OCI-LY7 (cell line): ENCODE measurements around the gene PLA2G4E.

Source experiments
- EZH2phosphoT487 ChIP-seq: fragments of 200-600 bp; sonication (generic); IDR thresholded peaks from 2 replicates; pipeline ENCODE4 v1.6.1; 2018; ENCODE audit warnings: low read depth, borderline replicate concordance, mild to moderate bottlenecking, mixed run types, antibody characterized with exemption, low read length, moderate library complexity, mixed read lengths
- TF ChIP-seq, protein P1 (sequence below): fragments of 200-600 bp; sonication (generic); conservative IDR thresholded peaks from 2 replicates; pipeline ENCODE4 v1.5.1; 2014; ENCODE audit warnings: mild to moderate bottlenecking, antibody characterized with exemption, low read length, moderate library complexity, mixed read lengths

DNA sequence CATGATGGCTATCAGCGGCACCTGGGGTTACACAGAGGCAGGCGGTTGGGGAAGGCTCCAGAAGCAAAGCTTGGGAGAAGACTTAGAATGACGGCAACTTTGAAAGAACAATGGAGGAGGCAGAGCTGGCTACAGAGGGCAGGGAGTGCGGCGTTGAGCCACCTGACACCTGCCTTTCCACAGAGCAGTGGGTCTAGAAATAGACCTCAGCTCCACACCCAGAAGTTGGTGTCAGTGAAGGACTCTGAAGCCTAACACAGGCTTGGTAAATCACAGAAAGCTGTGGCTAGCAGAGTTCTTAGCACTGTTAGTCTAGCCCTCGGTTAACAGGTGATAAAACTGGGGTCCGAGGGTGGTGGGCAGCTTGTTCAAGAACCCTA lies 25.4 kb downstream of the PLA2G4E start:
- TF ChIP-seq, protein P1, sequence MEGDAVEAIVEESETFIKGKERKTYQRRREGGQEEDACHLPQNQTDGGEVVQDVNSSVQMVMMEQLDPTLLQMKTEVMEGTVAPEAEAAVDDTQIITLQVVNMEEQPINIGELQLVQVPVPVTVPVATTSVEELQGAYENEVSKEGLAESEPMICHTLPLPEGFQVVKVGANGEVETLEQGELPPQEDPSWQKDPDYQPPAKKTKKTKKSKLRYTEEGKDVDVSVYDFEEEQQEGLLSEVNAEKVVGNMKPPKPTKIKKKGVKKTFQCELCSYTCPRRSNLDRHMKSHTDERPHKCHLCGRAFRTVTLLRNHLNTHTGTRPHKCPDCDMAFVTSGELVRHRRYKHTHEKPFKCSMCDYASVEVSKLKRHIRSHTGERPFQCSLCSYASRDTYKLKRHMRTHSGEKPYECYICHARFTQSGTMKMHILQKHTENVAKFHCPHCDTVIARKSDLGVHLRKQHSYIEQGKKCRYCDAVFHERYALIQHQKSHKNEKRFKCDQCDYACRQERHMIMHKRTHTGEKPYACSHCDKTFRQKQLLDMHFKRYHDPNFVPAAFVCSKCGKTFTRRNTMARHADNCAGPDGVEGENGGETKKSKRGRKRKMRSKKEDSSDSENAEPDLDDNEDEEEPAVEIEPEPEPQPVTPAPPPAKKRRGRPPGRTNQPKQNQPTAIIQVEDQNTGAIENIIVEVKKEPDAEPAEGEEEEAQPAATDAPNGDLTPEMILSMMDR, result no peak
- TF ChIP-seq EZH2phosphoT487, result no peak
